GM12874 (cell line): ENCODE measurements around the gene NPIPA8.
"Not testable (repeated sequence)": the region's sequence is repeated elsewhere in the genome, so short reads cannot be mapped to it uniquely, and the experiment has no call there.

Experiments used
- TF ChIP-seq, protein P1 (sequence below): IDR thresholded peaks from 2 replicates; pipeline ENCODE4 v1.5.1; 2011; ENCODE audit warnings: low read depth, mild to moderate bottlenecking, control low read depth, low read length, moderate library complexity; ENCODE audit not compliant: insufficient read depth

Gene NPIPA8

GRCh38 chr16:18336636-18337035 lies at the start of gene NPIPA8:
NPIPA8 (minus strand) TSS chr16:18336736; CDS start chr16:18332662, 4,074 bp downstream.
- TF ChIP-seq, protein P1, sequence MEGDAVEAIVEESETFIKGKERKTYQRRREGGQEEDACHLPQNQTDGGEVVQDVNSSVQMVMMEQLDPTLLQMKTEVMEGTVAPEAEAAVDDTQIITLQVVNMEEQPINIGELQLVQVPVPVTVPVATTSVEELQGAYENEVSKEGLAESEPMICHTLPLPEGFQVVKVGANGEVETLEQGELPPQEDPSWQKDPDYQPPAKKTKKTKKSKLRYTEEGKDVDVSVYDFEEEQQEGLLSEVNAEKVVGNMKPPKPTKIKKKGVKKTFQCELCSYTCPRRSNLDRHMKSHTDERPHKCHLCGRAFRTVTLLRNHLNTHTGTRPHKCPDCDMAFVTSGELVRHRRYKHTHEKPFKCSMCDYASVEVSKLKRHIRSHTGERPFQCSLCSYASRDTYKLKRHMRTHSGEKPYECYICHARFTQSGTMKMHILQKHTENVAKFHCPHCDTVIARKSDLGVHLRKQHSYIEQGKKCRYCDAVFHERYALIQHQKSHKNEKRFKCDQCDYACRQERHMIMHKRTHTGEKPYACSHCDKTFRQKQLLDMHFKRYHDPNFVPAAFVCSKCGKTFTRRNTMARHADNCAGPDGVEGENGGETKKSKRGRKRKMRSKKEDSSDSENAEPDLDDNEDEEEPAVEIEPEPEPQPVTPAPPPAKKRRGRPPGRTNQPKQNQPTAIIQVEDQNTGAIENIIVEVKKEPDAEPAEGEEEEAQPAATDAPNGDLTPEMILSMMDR = not testable (repeated sequence)
